Keratinocyte (primary cell): Measurements from ENCODE around the gene TVP23B.
"Not testable (repeated sequence)": the region's sequence is repeated elsewhere in the genome, so short reads cannot be mapped to it uniquely, and the experiment has no call there.

Experiments
- EZH2 ChIP-seq: IDR thresholded peaks from one replicate; pipeline ENCODE4 v1.6.1; 2012; ENCODE audit warnings: inconsistent platforms, mild to moderate bottlenecking, low read length, moderate library complexity
- TF ChIP-seq, protein P1 (sequence below), 3 experiments: IDR thresholded peaks in 1 of 3; conservative IDR thresholded peaks in 1 of 3; optimal IDR thresholded peaks in 1 of 3; 2 replicates in 2 of 3; 3 replicates in 1 of 3; pipeline versions ENCODE3 to v1.5.1; 2011; ENCODE audit warnings: low read length in 3 of 3, mild to moderate bottlenecking in 3 of 3, moderate library complexity in 2 of 3, control low read depth in 1 of 3, inconsistent platforms in 1 of 3; ENCODE audit not compliant: insufficient read depth in 2 of 3; ENCODE audit errors: extremely low read depth in 1 of 3

DNA sequence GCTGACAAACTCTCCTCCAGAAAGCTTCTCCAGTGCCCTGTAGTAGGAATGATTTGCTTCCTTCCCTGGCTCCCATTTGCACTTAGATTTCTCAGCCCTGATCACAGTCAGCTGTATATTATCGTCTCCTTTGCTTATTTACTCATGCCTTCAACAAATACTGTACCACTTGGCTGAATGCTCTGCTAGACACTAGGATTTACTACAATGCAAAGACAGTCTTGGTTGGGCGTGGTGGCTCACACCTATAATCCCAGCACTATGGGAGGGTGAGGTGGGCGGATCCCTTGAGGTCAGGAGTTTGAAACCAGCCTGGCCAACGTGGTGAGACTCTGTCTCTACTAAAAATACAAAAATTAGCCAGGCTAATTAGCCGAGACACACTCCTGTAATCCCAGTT, 5.9 kb downstream of the TVP23B start:
- TF ChIP-seq, protein P1, sequence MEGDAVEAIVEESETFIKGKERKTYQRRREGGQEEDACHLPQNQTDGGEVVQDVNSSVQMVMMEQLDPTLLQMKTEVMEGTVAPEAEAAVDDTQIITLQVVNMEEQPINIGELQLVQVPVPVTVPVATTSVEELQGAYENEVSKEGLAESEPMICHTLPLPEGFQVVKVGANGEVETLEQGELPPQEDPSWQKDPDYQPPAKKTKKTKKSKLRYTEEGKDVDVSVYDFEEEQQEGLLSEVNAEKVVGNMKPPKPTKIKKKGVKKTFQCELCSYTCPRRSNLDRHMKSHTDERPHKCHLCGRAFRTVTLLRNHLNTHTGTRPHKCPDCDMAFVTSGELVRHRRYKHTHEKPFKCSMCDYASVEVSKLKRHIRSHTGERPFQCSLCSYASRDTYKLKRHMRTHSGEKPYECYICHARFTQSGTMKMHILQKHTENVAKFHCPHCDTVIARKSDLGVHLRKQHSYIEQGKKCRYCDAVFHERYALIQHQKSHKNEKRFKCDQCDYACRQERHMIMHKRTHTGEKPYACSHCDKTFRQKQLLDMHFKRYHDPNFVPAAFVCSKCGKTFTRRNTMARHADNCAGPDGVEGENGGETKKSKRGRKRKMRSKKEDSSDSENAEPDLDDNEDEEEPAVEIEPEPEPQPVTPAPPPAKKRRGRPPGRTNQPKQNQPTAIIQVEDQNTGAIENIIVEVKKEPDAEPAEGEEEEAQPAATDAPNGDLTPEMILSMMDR (optimal IDR thresholded peaks at IDR 0.05 in 1 of 3, IDR thresholded peaks at IDR 0.05 in 1 of 3, conservative IDR thresholded peaks at IDR 0.05 in 1 of 3; ENCODE audit: extremely low read depth in 1 of 3, insufficient read depth in 2 of 3, low read length in 3 of 3): not testable (repeated sequence)
- not testable (repeated sequence) for TF ChIP-seq EZH2
